Ovary (tissue), 9 donors: ENCODE measurements around the gene RHOB. TPM values are rescaled to one million over a fixed set of nuclear protein-coding genes. Genes with fewer than 3 reads are reported as not detected.

Experiments
- DNase-seq, 5 donors: peaks; one replicate each; pipeline ENCODE4 v3.0.0-alpha.2; 2019 to 2020
- H3K27ac ChIP-seq, 2 donors: fragments of 200-600 bp; one replicate each; pipeline versions ENCODE4 v1.5.1 to v1.8.0; 2019 to 2022
- H3K27me3 ChIP-seq: fragments of 200-600 bp; one replicate; pipeline ENCODE4 v1.8.0; 2022
- H3K36me3 ChIP-seq: fragments of 200-600 bp; sonication (generic); one replicate; pipeline ENCODE4 v1.5.1; 2019
- H3K4me1 ChIP-seq: one replicate; pipeline ENCODE4 v1.8.1; 2013; ENCODE audit warnings: mild to moderate bottlenecking, moderate library complexity; ENCODE audit not compliant: insufficient read depth
- H3K4me3 ChIP-seq: fragments of 200-600 bp; sonication (generic); one replicate; pipeline ENCODE4 v1.5.1; 2017
- H3K9me3 ChIP-seq, 2 donors: fragments of 200-600 bp in 1 of 2; sonication (generic) in 1 of 2; one replicate each; pipeline versions ENCODE4 v1.5.1 to v1.8.1; 2013 to 2019; ENCODE audit warnings: mild to moderate bottlenecking in 1 of 2, moderate library complexity in 1 of 2
- CTCF ChIP-seq, 3 donors: fragments of 450-650 bp in 2 of 3; fragments of 200-600 bp in 1 of 3; IDR thresholded peaks; one replicate each; pipeline versions ENCODE4 v1.5.1 to v1.8.0; 2016 to 2022; ENCODE audit warnings: antibody characterized with exemption in 3 of 3, mild to moderate bottlenecking in 1 of 3
- EP300 ChIP-seq: sonication (generic); formaldehyde crosslinking; IDR thresholded peaks from one replicate; pipeline ENCODE4 v1.6.1; 2017; ENCODE audit warnings: antibody characterized with exemption
- POLR2A ChIP-seq: fragments of 450-650 bp; IDR thresholded peaks from one replicate; pipeline ENCODE4 v1.6.1; 2017; ENCODE audit warnings: antibody characterized with exemption, mild to moderate bottlenecking, moderate library complexity
- WGBS, 3 donors: extraction: QIAGEN DNeasy Blood & Tissue Kit in 1 of 3; methylation state at CpG; one replicate each; pipeline versions ENCODE4 v1.1.5 to v1.1.7; 2013 to 2017; 5-methylcytosine and 5-hydroxymethylcytosine counted together
- intact Hi-C, 4 donors: fragments of 100-400 bp; cut with DNase I; formaldehyde crosslinking; loops; one replicate each; pipeline versions ENCODE4 v1.11.0 to v1.15.1; 2022 to 2023
- polyA plus RNA-seq, 2 donors: library from polyadenylated mRNA; stranded (reverse); fragments of 200-250 nt in 1 of 2; fragments of 350-450 nt in 1 of 2; fragmentation: Illumina TruSeq in 1 of 2; extraction: RNeasy Lipid Tissue Mini Kit (QIAGEN cat#74804) in 1 of 2; gene quantifications; one replicate each; pipeline ENCODE4 v1.2.3, GENCODE V29; 2013 to 2014
- total RNA-seq, 7 donors: library from RNA; depleted of rRNA in 2 of 7; stranded (reverse); fragments of >200 nt in 2 of 7; fragmentation: NEBNext Ultra II Directional in 3 of 7; extraction: Animal tissue kit (Norgen Biotek cat#: 25700) in 3 of 7; gene quantifications; one replicate each; pipeline versions ENCODE4 v1.1.0 to v1.2.4, GENCODE V29; 2016 to 2023
- donor health status: DM: no; HTN: no; CAD: no; lungs with moderate emphysema.
- donor health status: DM: no; HTN: no; CAD: no.
- donor health status: Bipolar disorder and iron deficiency.
- donor health status: DM: yes; HTN: yes; CAD: no.
- donor health status: DM: no; HTN: no; CAD: no.
- donor health status: DM: yes; HTN: yes; CAD: no.

The RHOB gene
- total and polyA plus RNA-seq, 9 donors = 200 to 1,363 (median 432) TPM

- Histone ChIP-seq H3K27ac (peak overlapping the region; percentile 2 to 28), H3K27me3 (no peaks in the 10 kb centered on the region), H3K36me3 (no peaks in the 10 kb centered on the region), H3K4me3 (no peak overlapping the region), H3K4me1 (peaks cover 21% of the 10 kb centered on the region), H3K9me3 (no peaks in the 10 kb centered on the region)
- intact Hi-C loops = no loop called here
- WGBS, 3 donors = 70 to 81% (median 78%) methylated on average over 6 of the region's 6 CpGs
- TF ChIP-seq CTCF (IDR thresholded peaks at IDR 0.05) (no peak), POLR2A (no peak), EP300 (no peak)
- no peak for DNase-seq
These were observed 23.5 kb upstream of the RHOB start for GRCh38 chr2:20423359-20423758.

GRCh38 chr2:20423847-20424246 is 23.0 kb upstream of the RHOB start:
- intact Hi-C loops = no loop called here
- no peak for DNase-seq

GRCh38 chr2:20424300-20425290 is 22.3 kb upstream of the RHOB start:
- Histone ChIP-seq H3K27me3 (no peaks in the 10 kb centered on the region), H3K4me1 (peaks cover 18% of the 10 kb centered on the region), H3K9me3 (no peaks in the 10 kb centered on the region), H3K27ac (no peak overlapping the region), H3K36me3 (no peaks in the 10 kb centered on the region), H3K4me3 (no peak overlapping the region)
- WGBS, 3 donors = 54 to 61% (median 57%) methylated on average over 15 of the region's 15 CpGs
- peak in 1 of 5 donors; percentile 25 for DNase-seq
- intact Hi-C loops = no loop called here
- no peak for TF ChIP-seq CTCF (IDR thresholded peaks at IDR 0.05)
- TF ChIP-seq EP300 = no peak
- no peak for TF ChIP-seq POLR2A

More at GRCh38 chr2:20423847-20424246, 23.0 kb upstream of the RHOB start:
- Histone ChIP-seq H3K4me1 (peaks cover 21% of the 10 kb centered on the region), H3K36me3 (no peaks in the 10 kb centered on the region), H3K27ac (peak overlapping the region in 1 of 2 donors; percentile 28), H3K9me3 (no peaks in the 10 kb centered on the region), H3K4me3 (no peak overlapping the region), H3K27me3 (no peaks in the 10 kb centered on the region)
- WGBS, 3 donors = 95 to 100% (median 98%) methylated on average over 2 of the region's 2 CpGs
- TF ChIP-seq EP300 = no peak
- TF ChIP-seq CTCF (IDR thresholded peaks at IDR 0.05) = no peak
- TF ChIP-seq POLR2A = no peak

GRCh38 chr2:20425371-20425881 is 21.4 kb upstream of the RHOB start:
- DNase-seq = no peak
- intact Hi-C loops = no loop called here
- 86 to 91% (median 88%) methylated on average over 6 of the region's 6 CpGs for WGBS, 3 donors
- Histone ChIP-seq H3K27me3 (no peaks in the 10 kb centered on the region), H3K36me3 (no peaks in the 10 kb centered on the region), H3K4me1 (peaks cover 18% of the 10 kb centered on the region), H3K27ac (no peak overlapping the region), H3K9me3 (no peaks in the 10 kb centered on the region), H3K4me3 (no peak overlapping the region)
- TF ChIP-seq POLR2A (no peak), EP300 (no peak), CTCF (IDR thresholded peaks at IDR 0.05) (no peak)
